ENCODE measurements around the gene TAX1BP1. TPM values are rescaled to one million over a fixed set of nuclear protein-coding genes. Genes with fewer than 3 reads are reported as not detected.

The TAX1BP1 gene
- total and polyA plus RNA-seq, 2 of the 13 experiments (the other 11 are each of a cell fraction or from before 2014, with no cell fraction given): 95.2 to 98.9 TPM

DNA sequence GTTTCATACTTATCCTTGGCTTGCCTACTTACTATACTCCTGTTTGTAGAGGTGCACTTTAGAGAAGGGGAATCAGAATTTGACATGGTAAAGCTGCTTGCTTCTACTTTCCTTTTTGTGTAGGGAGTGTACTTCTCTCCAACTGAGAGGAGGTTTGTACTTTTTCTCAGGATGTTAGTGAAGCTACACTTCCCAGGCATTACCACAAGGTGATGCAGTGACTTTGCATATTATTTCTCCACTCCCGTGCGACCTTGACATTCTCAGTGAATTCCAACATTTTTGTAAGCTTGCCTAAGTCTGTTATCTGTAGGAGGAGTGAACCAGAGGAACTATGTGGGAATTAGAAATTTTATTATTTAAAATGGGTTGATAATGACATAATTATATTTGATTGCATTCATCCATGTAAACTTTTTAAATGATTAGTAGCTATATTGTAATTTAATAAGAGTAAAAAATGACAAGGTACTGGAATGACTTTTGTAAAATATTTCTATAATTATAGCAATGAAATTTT is 5.2 kb downstream of the TAX1BP1 start:
- BruUV-seq (replicated peaks): no TSS peak
- Histone ChIP-seq H3K4me2 (ENCODE audit: low read depth, low read length) (peak overlapping the region; percentile 84), H3K79me2 (ENCODE audit: insufficient read depth, low read length) (peaks cover 63% of the 10 kb centered on the region), H3K36me3 (replicated peaks in 1 of 2; ENCODE audit: control insufficient read depth in 1 of 2, insufficient read depth in 2 of 2, low read length in 2 of 2) (peaks cover 1 to 17% of the 10 kb centered on the region in 2 experiments), H4K20me1 (ENCODE audit: insufficient read depth, low read length) (peaks cover 10% of the 10 kb centered on the region), H3K9ac (ENCODE audit: insufficient read depth, low read depth, low read length) (peak overlapping the region; percentile 67), H3K9me3 (ENCODE audit: low read length) (no peaks in the 10 kb centered on the region), H2AFZ (ENCODE audit: low read length) (no peak overlapping the region), H3K27me3 (ENCODE audit: control insufficient read depth in 1 of 2, insufficient read depth in 2 of 2, low read length in 2 of 2) (no peaks in the 10 kb centered on the region; a peak in 1 of 5 replicates), H3K4me1 (ENCODE audit: insufficient read depth, low read length) (peaks cover 52% of the 10 kb centered on the region), H3K27ac (ENCODE audit: extremely low read length, insufficient read depth, low read length) (peak overlapping the region; percentile 92), H3K4me3 (replicated peaks in 1 of 3; ENCODE audit: insufficient read depth in 1 of 3, low read depth in 2 of 3, low read length in 3 of 3) (peak overlapping the region in 2 of 3 experiments; percentile 35 to 47; a peak in 4 of 6 replicates)
- intact Hi-C loops (cut with micrococcal nuclease; ENCODE audit: unreplicated experiment): loop anchor here (1.0 kb wide), 1 partner anchor 39 kb away; no protein-coding TSS in a partner anchor
- CTCF ChIA-PET (ENCODE audit: low intra/inter-chr PET ratio, low total read pairs): interaction anchor here (0.7 kb wide), 1 partner anchor 24 kb away, joined by 3 read pairs; no protein-coding TSS in a partner anchor
- in situ Hi-C loops (cut with HindIII; ENCODE audit: extremely low pct_ligation_motif_present, low pct_unique_long_range_greater_than_20kb): no loop called here
- POLR2A ChIA-PET: interaction anchor here (0.5 to 1.7 kb wide), 4 partner anchors 14 to 83 kb away, joined by 3 to 10 read pairs (median 4); partner anchors contain the start of gene HIBADH
- DNase-seq (ENCODE audit: low spot score): peak; percentile 92
- FAIRE-seq: peak; percentile 34
- 0% methylated on average over 2 of the region's 2 CpGs for WGBS (ENCODE audit: low lambda C conversion rate)
- peak; percentile 65 for ATAC-seq
- no peak for TF ChIP-seq KLF15 (CRISPR knock-in tag; IDR thresholded peaks at IDR 0.05; ENCODE audit: borderline replicate concordance)
- peak in 1 of 2 experiments; percentile 66; a peak in 2 of 4 replicates for TF ChIP-seq POLR2A (IDR thresholded peaks at IDR 0.05; ENCODE audit: insufficient read depth in 1 of 2, low read depth in 2 of 2, low read length in 2 of 2)
- no peak for TF ChIP-seq ASH2L (IDR thresholded peaks at IDR 0.05; ENCODE audit: insufficient read length, low read depth, low read length)
- no peak for TF ChIP-seq EED (CRISPR knock-in tag; IDR thresholded peaks at IDR 0.05)
- 0 out of 4 replicates have a peak, but pooled peaks of 1 of the 2 experiments have one; percentile 28 for TF ChIP-seq NR2F1 (CRISPR knock-in tag; IDR thresholded peaks at IDR 0.05)
- TF ChIP-seq, protein P1, sequence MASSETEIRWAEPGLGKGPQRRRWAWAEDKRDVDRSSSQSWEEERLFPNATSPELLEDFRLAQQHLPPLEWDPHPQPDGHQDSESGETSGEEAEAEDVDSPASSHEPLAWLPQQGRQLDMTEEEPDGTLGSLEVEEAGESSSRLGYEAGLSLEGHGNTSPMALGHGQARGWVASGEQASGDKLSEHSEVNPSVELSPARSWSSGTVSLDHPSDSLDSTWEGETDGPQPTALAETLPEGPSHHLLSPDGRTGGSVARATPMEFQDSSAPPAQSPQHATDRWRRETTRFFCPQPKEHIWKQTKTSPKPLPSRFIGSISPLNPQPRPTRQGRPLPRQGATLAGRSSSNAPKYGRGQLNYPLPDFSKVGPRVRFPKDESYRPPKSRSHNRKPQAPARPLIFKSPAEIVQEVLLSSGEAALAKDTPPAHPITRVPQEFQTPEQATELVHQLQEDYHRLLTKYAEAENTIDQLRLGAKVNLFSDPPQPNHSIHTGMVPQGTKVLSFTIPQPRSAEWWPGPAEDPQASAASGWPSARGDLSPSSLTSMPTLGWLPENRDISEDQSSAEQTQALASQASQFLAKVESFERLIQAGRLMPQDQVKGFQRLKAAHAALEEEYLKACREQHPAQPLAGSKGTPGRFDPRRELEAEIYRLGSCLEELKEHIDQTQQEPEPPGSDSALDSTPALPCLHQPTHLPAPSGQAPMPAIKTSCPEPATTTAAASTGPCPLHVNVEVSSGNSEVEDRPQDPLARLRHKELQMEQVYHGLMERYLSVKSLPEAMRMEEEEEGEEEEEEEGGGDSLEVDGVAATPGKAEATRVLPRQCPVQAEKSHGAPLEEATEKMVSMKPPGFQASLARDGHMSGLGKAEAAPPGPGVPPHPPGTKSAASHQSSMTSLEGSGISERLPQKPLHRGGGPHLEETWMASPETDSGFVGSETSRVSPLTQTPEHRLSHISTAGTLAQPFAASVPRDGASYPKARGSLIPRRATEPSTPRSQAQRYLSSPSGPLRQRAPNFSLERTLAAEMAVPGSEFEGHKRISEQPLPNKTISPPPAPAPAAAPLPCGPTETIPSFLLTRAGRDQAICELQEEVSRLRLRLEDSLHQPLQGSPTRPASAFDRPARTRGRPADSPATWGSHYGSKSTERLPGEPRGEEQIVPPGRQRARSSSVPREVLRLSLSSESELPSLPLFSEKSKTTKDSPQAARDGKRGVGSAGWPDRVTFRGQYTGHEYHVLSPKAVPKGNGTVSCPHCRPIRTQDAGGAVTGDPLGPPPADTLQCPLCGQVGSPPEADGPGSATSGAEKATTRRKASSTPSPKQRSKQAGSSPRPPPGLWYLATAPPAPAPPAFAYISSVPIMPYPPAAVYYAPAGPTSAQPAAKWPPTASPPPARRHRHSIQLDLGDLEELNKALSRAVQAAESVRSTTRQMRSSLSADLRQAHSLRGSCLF (CRISPR knock-in tag; IDR thresholded peaks at IDR 0.05; ENCODE audit: borderline replicate concordance): no peak
- TF ChIP-seq RAD21 (CRISPR knock-in tag; IDR thresholded peaks at IDR 0.05): peak; percentile 43; the same call in 1 of the 2 replicates
- 0 out of 2 replicates have a peak, but pooled peaks have one; percentile 63 for TF ChIP-seq SMARCC2 (IDR thresholded peaks at IDR 0.05)
- peak; percentile 66; the same call in 1 of the 2 replicates for TF ChIP-seq SOX5 (CRISPR knock-in tag; IDR thresholded peaks at IDR 0.05; ENCODE audit: borderline replicate concordance)
- no peak for TF ChIP-seq ZNF34 (CRISPR knock-in tag; IDR thresholded peaks at IDR 0.05; ENCODE audit: borderline replicate concordance)
- TF ChIP-seq SNAPC4 (CRISPR knock-in tag; IDR thresholded peaks at IDR 0.05): no peak
- TF ChIP-seq, protein P2, sequence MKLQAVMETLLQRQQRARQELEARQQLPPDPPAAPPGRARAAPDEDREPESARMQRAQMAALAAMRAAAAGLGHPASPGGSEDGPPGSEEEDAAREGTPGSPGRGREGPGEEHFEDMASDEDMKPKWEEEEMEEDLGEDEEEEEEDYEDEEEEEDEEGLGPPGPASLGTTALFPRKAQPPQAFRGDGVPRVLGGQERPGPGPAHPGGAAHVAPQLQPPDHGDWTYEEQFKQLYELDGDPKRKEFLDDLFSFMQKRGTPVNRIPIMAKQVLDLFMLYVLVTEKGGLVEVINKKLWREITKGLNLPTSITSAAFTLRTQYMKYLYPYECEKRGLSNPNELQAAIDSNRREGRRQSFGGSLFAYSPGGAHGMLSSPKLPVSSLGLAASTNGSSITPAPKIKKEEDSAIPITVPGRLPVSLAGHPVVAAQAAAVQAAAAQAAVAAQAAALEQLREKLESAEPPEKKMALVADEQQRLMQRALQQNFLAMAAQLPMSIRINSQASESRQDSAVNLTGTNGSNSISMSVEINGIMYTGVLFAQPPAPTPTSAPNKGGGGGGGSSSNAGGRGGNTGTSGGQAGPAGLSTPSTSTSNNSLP (IDR thresholded peaks at IDR 0.05; ENCODE audit: low read depth, low read length): peak; percentile 81
